NCI-H1048 (cell line): ENCODE data around the gene LOXL3.
A peak's percentile ranks its signal among the peaks of the same experiment; 100 is the strongest.
"Not testable (repeated sequence)": the region's sequence is repeated elsewhere in the genome, so short reads cannot be mapped to it uniquely, and the experiment has no call there.

ENCODE experiments used
- DNase-seq: peaks from one replicate; lab custom pipeline; 2025; lab: John Stamatoyannopoulos, UW

Gene LOXL3

GRCh38 chr2:74489906-74490305 is 63.8 kb downstream of the LOXL3 start:
- DNase-seq: no peak

- no peak for DNase-seq
Measured at GRCh38 chr2:74488643-74489481, 64.9 kb downstream of the LOXL3 start.

GRCh38 chr2:74486141-74486540 is 67.6 kb downstream of the LOXL3 start:
- DNase-seq: no peak

DNA sequence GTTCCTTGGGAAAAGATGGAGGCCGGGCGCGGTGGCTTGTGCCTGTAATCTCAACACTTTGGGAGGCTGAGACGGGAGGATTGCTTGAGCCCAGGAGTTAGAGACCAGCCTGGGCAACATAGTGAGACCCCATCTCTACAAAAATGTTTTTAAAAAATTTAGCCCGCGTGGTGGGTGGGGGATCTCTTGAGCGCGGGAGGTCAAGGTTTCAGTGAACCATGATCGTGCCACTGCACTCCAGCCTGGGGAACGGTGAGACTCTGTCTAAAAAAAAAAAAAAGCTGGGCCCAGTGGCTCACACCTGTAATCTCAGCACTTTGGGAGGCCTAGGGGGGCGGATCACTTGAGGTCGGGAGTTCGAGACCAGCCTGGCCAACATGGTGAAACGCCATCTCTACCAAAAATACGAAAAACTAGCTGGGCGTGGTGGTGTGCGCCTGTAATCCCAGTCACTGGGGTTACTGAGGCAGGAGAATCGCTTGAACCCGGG is 70.0 kb downstream of the LOXL3 start:
- not testable (repeated sequence) for DNase-seq

- peak; percentile 89 for DNase-seq
Measured at GRCh38 chr2:74482801-74483674, 70.7 kb downstream of the LOXL3 start, which contains the start of the genes CCDC142 and TTC31. TSS of gene CCDC142 (minus strand) at chr2:74482998. CDS start at chr2:74482837, 161 bp downstream. TSS of gene TTC31 (plus strand) at chr2:74483081. CDS start at chr2:74483096, 15 bp downstream.
